GM19467 (cell line): ENCODE measurements around the gene FRMD8.

Source experiments
- ATAC-seq: cut with Tn5 transposase; IDR thresholded peaks from one replicate; pipeline ENCODE4 v1.9.1; 2021; ENCODE audit warnings: mild to moderate bottlenecking, moderate library complexity; ENCODE audit not compliant: unreplicated experiment

FRMD8 gene

GRCh38 chr11:65434057-65434666, 47.7 kb downstream of the FRMD8 start:
- no peak for ATAC-seq

- no peak for ATAC-seq
Observed at GRCh38 chr11:65434667-65435410, 48.4 kb downstream of the FRMD8 start.

GRCh38 chr11:65435411-65435931, 49.0 kb downstream of the FRMD8 start:
- ATAC-seq = no peak

- ATAC-seq = no peak
Observed at GRCh38 chr11:65435981-65436411, 49.6 kb downstream of the FRMD8 start.

GRCh38 chr11:65436412-65437032, 50.1 kb downstream of the FRMD8 start:
- ATAC-seq = no peak

GRCh38 chr11:65437436-65438227, 51.2 kb downstream of the FRMD8 start:
- no peak for ATAC-seq

- no peak for ATAC-seq
Observed at GRCh38 chr11:65438257-65439151, 52.1 kb downstream of the FRMD8 start.

- ATAC-seq = no peak
Observed at GRCh38 chr11:65439331-65440181, 53.1 kb downstream of the FRMD8 start.

GRCh38 chr11:65440831-65441499, 54.5 kb downstream of the FRMD8 start:
- ATAC-seq = peak; percentile 49

- ATAC-seq = no peak
Observed at GRCh38 chr11:65442842-65443331, 56.5 kb downstream of the FRMD8 start.

- no peak for ATAC-seq
Observed at GRCh38 chr11:65444314-65445051, 58.0 kb downstream of the FRMD8 start.

GRCh38 chr11:65445101-65445603, 58.7 kb downstream of the FRMD8 start:
- no peak for ATAC-seq

- no peak for ATAC-seq
Observed at GRCh38 chr11:65445604-65446445, 59.4 kb downstream of the FRMD8 start.

- ATAC-seq = no peak
Observed at GRCh38 chr11:65446446-65447277, 60.2 kb downstream of the FRMD8 start.

- ATAC-seq = no peak
Observed at GRCh38 chr11:65448074-65448417, 61.6 kb downstream of the FRMD8 start.
